Activated gamma-delta T cell treated with anti-CD3 and anti-CD28 coated beads, Interleukin-2, amount 50 U/mL, for 16 hours (primary cell): ENCODE measurements around the gene CDH23.

ENCODE experiments used
- DNase-seq: peaks from one replicate; pipeline ENCODE4 v3.0.0-alpha.2; 2020; ENCODE audit warnings: low read depth

CDH23 gene

GRCh38 chr10:71605263-71605962 lies 208.7 kb downstream of the CDH23 start:
- DNase-seq, result no peak

- no peak for DNase-seq
Measured at GRCh38 chr10:71606257-71607081, 209.7 kb downstream of the CDH23 start.

- no peak for DNase-seq
Measured at GRCh38 chr10:71607082-71607443, 210.3 kb downstream of the CDH23 start.

- DNase-seq, result peak; percentile 34
Measured at GRCh38 chr10:71608819-71609768, 212.4 kb downstream of the CDH23 start.

GRCh38 chr10:71610651-71611050 lies 213.9 kb downstream of the CDH23 start:
- DNase-seq, result no peak

GRCh38 chr10:71611131-71611530 lies 214.4 kb downstream of the CDH23 start:
- DNase-seq, result no peak

GRCh38 chr10:71611709-71612422 lies 215.1 kb downstream of the CDH23 start:
- DNase-seq, result no peak

GRCh38 chr10:71613261-71613777 lies 216.6 kb downstream of the CDH23 start:
- DNase-seq, result no peak

- DNase-seq, result no peak
Measured at GRCh38 chr10:71613877-71614276, 217.2 kb downstream of the CDH23 start.

GRCh38 chr10:71614946-71615345 lies 218.2 kb downstream of the CDH23 start:
- DNase-seq, result no peak

GRCh38 chr10:71615538-71616329 lies 219.0 kb downstream of the CDH23 start:
- DNase-seq, result no peak

- DNase-seq, result no peak
Measured at GRCh38 chr10:71616817-71617654, 220.3 kb downstream of the CDH23 start.

- no peak for DNase-seq
Measured at GRCh38 chr10:71618176-71618575, 221.5 kb downstream of the CDH23 start.

- no peak for DNase-seq
Measured at GRCh38 chr10:71618598-71618997, 221.9 kb downstream of the CDH23 start.

- DNase-seq, result no peak
Measured at GRCh38 chr10:71620642-71621041, 223.9 kb downstream of the CDH23 start.

- no peak for DNase-seq
Measured at GRCh38 chr10:71621231-71622153, 224.8 kb downstream of the CDH23 start.

- no peak for DNase-seq
Measured at GRCh38 chr10:71622154-71622526, 225.4 kb downstream of the CDH23 start.

- no peak for DNase-seq
Measured at GRCh38 chr10:71622616-71623015, 225.9 kb downstream of the CDH23 start.
